OCI-LY7 (cell line): ENCODE results near the gene FRAS1. TPM values are rescaled to one million over a fixed set of nuclear protein-coding genes. Genes with fewer than 3 reads are reported as not detected.

ENCODE experiments used
- BruUV-seq: library from RNA; stranded (reverse); fragments of 400-500 nt; replicated peaks from 2 replicates; lab custom pipeline; 2021; lab: Mats Ljungman, UMichigan
- CTCF ChIA-PET: fragments of 300-600 bp; sonication (Branson Sonifier 250); formaldehyde crosslinking; loops from one replicate; lab custom pipeline; 2022; ENCODE audit warnings: antibody characterized with exemption; ENCODE audit not compliant: unreplicated experiment; lab: Charles Lee
- POLR2A ChIA-PET: fragments of 300-600 bp; sonication (Branson Sonifier 250); formaldehyde crosslinking; loops from one replicate; lab custom pipeline; 2022; ENCODE audit warnings: antibody characterized with exemption; lab: Charles Lee
- DNase-seq: peaks from one replicate; pipeline ENCODE4 v3.0.0-alpha.2; 2015; ENCODE audit warnings: low spot score
- H2AFZ ChIP-seq: fragments of 200-600 bp; sonication (generic), shearing (Covaris generic); 2 replicates; pipeline ENCODE4 v1.6.1; 2014; ENCODE audit warnings: mild to moderate bottlenecking, antibody characterized with exemption, low read length, moderate library complexity
- H3K27ac ChIP-seq: fragments of 200-600 bp; sonication (generic); 2 replicates; pipeline ENCODE4 v1.5.1; 2014; ENCODE audit warnings: mixed run types, low read depth, mild to moderate bottlenecking, moderate library complexity, low read length, inconsistent platforms; ENCODE audit not compliant: poor library complexity, severe bottlenecking
- H3K36me3 ChIP-seq: fragments of 200-600 bp; sonication (generic); 2 replicates; pipeline ENCODE4 v1.6.1; 2014; ENCODE audit warnings: mild to moderate bottlenecking, antibody characterized with exemption, low read length, moderate library complexity, mixed read lengths; ENCODE audit not compliant: insufficient read depth
- H3K4me1 ChIP-seq: fragments of 200-600 bp; sonication (generic); 2 replicates; pipeline ENCODE4 v1.5.1; 2014; ENCODE audit warnings: mild to moderate bottlenecking, low read length; ENCODE audit not compliant: insufficient read depth, poor library complexity, severe bottlenecking
- H3K4me2 ChIP-seq: fragments of 200-600 bp; sonication (generic); 2 replicates; pipeline ENCODE4 v1.6.1; 2014; ENCODE audit warnings: mild to moderate bottlenecking, low read length
- H3K4me3 ChIP-seq: fragments of 200-600 bp; sonication (generic); 2 replicates; pipeline ENCODE4 v1.5.1; 2014; ENCODE audit warnings: mild to moderate bottlenecking, low read depth, low read length; ENCODE audit not compliant: poor library complexity, severe bottlenecking
- H3K79me2 ChIP-seq: fragments of 200-600 bp; sonication (generic); 2 replicates; pipeline ENCODE4 v1.6.1; 2016; ENCODE audit warnings: low read depth, mild to moderate bottlenecking, low read length, moderate library complexity, mixed read lengths; ENCODE audit not compliant: insufficient read depth
- H3K9me2 ChIP-seq: fragments of 200-600 bp; sonication (generic); 2 replicates; pipeline ENCODE4 v1.6.1; 2016; ENCODE audit warnings: mild to moderate bottlenecking, low read length, mixed read lengths; ENCODE audit not compliant: insufficient read depth
- H3K9me3 ChIP-seq: fragments of 200-600 bp; sonication (generic); 2 replicates; pipeline ENCODE4 v1.6.1; 2014; ENCODE audit warnings: mild to moderate bottlenecking, mixed run types, low read length, mixed read lengths
- H4K20me1 ChIP-seq: fragments of 200-600 bp; sonication (generic); 2 replicates; pipeline ENCODE4 v1.6.1; 2014; ENCODE audit warnings: mild to moderate bottlenecking, antibody characterized with exemption, low read length, moderate library complexity, mixed read lengths; ENCODE audit not compliant: insufficient read depth
- EZH2phosphoT487 ChIP-seq: fragments of 200-600 bp; sonication (generic); IDR thresholded peaks from 2 replicates; pipeline ENCODE4 v1.6.1; 2018; ENCODE audit warnings: low read depth, borderline replicate concordance, mild to moderate bottlenecking, mixed run types, antibody characterized with exemption, low read length, moderate library complexity, mixed read lengths
- intact Hi-C: fragments of 100-400 bp; cut with micrococcal nuclease; formaldehyde crosslinking; loops from one replicate; pipeline ENCODE4 v1.10.0; 2022; ENCODE audit not compliant: unreplicated experiment
- total RNA-seq, 2 experiments: library from RNA; depleted of rRNA in 1 of 2; stranded (reverse); fragments of >200 nt in 1 of 2; shearing (Covaris generic) in 1 of 2; gene quantifications; 2 replicates each; pipeline ENCODE4 v1.2.3, GENCODE V29; 2014 to 2022
- TF ChIP-seq, protein P1 (sequence below): fragments of 200-600 bp; sonication (generic); conservative IDR thresholded peaks from 2 replicates; pipeline ENCODE4 v1.5.1; 2014; ENCODE audit warnings: mild to moderate bottlenecking, antibody characterized with exemption, low read length, moderate library complexity, mixed read lengths

The FRAS1 gene
- total RNA-seq, 2 experiments from 2014 or later = 0.19 to 0.30 TPM

DNA sequence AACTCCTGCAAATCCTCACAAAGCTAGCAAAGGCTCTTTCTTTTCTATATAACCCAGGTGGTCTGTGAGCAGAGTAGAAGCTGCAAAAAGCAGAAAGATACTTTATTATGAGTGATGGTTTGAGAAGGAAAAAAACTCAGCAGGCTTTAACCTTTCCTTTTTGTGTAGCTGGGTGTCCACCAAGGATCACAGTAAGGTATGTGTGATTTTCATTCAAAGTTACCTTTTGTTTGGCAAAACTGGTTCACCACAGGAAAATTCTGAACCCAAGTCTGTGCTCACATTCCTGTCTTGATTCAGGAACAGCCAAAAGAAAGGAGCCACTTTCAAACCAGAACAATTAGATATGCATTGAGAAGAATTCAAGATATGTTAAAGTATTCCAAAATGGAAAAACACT is 35.7 kb downstream of the FRAS1 start:
- Histone ChIP-seq H4K20me1 (no peaks in the 10 kb centered on the region), H3K4me3 (no peak overlapping the region), H3K4me2 (no peak overlapping the region), H3K4me1 (no peaks in the 10 kb centered on the region), H3K36me3 (no peaks in the 10 kb centered on the region), H3K27ac (no peak overlapping the region), H2AFZ (no peak overlapping the region), H3K9me3 (no peaks in the 10 kb centered on the region), H3K9me2 (no peaks in the 10 kb centered on the region), H3K79me2 (no peaks in the 10 kb centered on the region)
- ChIA-PET CTCF (no interaction called here), POLR2A (interaction anchor here (0.7 kb wide), 1 partner anchor 48 kb away, joined by 4 read pairs; no protein-coding TSS in a partner anchor)
- TF ChIP-seq, protein P1, sequence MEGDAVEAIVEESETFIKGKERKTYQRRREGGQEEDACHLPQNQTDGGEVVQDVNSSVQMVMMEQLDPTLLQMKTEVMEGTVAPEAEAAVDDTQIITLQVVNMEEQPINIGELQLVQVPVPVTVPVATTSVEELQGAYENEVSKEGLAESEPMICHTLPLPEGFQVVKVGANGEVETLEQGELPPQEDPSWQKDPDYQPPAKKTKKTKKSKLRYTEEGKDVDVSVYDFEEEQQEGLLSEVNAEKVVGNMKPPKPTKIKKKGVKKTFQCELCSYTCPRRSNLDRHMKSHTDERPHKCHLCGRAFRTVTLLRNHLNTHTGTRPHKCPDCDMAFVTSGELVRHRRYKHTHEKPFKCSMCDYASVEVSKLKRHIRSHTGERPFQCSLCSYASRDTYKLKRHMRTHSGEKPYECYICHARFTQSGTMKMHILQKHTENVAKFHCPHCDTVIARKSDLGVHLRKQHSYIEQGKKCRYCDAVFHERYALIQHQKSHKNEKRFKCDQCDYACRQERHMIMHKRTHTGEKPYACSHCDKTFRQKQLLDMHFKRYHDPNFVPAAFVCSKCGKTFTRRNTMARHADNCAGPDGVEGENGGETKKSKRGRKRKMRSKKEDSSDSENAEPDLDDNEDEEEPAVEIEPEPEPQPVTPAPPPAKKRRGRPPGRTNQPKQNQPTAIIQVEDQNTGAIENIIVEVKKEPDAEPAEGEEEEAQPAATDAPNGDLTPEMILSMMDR = no peak
- no peak for TF ChIP-seq EZH2phosphoT487
- intact Hi-C loops = no loop called here
- no TSS peak for BruUV-seq
- no peak for DNase-seq

- intact Hi-C loops = no loop called here
- TF ChIP-seq EZH2phosphoT487 = no peak
- TF ChIP-seq, protein P1 = no peak
- Histone ChIP-seq H3K4me2 (no peak overlapping the region), H2AFZ (no peak overlapping the region), H3K4me3 (no peak overlapping the region), H3K27ac (no peak overlapping the region), H4K20me1 (no peaks in the 10 kb centered on the region), H3K36me3 (no peaks in the 10 kb centered on the region), H3K9me2 (no peaks in the 10 kb centered on the region), H3K4me1 (no peaks in the 10 kb centered on the region), H3K9me3 (no peaks in the 10 kb centered on the region), H3K79me2 (no peaks in the 10 kb centered on the region)
- DNase-seq = no peak
- ChIA-PET CTCF (no interaction called here), POLR2A (no interaction called here)
- BruUV-seq = no TSS peak
Measured at GRCh38 chr4:78095081-78095480, 38.0 kb downstream of the FRAS1 start.

DNA sequence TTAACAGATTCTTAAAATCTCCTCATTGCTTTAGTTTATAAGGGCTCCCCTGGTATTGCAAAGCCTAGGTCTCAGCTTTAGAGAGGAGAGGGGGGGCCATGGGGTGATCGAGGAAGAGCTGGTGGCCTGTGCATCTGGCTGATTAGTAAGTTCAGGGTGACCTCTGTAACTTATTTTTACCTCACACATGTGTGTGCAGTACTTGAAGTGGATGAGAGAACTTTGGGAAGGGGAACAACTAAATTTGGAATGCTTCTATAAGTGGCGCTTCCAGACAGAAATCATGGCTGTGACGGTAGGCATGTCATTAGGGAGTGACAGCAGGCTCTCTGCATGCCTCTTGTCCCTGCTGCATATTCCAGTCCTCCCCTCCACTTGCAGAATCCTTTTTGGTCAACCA is 41.9 kb downstream of the FRAS1 start:
- TF ChIP-seq, protein P1 = no peak
- TF ChIP-seq EZH2phosphoT487 = no peak
- no peaks in the 10 kb centered on the region for H4K20me1 ChIP-seq
- ChIA-PET POLR2A (interaction anchor here (0.5 kb wide), 1 partner anchor 746 kb away, joined by 3 read pairs; no protein-coding TSS in a partner anchor), CTCF (no interaction called here)
- H3K9me3 ChIP-seq = no peaks in the 10 kb centered on the region
- no peaks in the 10 kb centered on the region for H3K79me2 ChIP-seq
- H3K36me3 ChIP-seq = no peaks in the 10 kb centered on the region
- no peak overlapping the region for H3K27ac ChIP-seq
- no peak overlapping the region for H2AFZ ChIP-seq
- intact Hi-C loops = no loop called here
- no peak overlapping the region for H3K4me3 ChIP-seq
- no TSS peak for BruUV-seq
- H3K4me2 ChIP-seq = no peak overlapping the region
- no peaks in the 10 kb centered on the region for H3K9me2 ChIP-seq
- no peaks in the 10 kb centered on the region for H3K4me1 ChIP-seq
- DNase-seq = no peak
